Colon (tissue), 2 donors: Measurements from ENCODE around the gene PPP2R2C.

Experiments
- FAIRE-seq: peaks from 2 replicates; lab custom pipeline; 2012; peaks lifted over from hg19 to GRCh38; lab: Jason Lieb, UNC
- donor health status: control.
- donor health status: control.

PPP2R2C gene

DNA sequence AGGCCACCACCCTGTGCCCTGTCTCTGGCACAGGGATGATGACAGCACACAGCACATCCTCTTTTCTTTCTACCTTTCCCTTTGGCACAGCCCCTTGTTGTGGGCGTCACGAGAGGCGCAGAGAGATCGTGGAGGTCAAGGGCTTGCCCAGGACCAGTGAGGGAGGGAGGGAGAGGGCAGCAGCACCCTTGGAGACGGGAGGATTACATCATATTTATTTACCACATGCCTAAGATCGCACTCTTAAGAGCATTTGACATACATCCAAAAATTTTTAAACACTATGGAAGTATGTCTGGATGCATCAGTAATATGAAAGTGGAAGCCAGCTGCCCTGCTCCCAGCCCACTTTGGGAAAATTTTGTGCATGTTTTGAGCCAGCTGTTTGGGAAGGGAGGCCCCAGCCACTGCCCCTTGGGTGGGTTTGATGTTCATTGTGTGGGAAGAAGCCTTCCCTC lies 190.1 kb downstream of the PPP2R2C start:
- FAIRE-seq = no peak

GRCh38 chr4:6281436-6282313 lies 190.7 kb downstream of the PPP2R2C start:
- FAIRE-seq = no peak

GRCh38 chr4:6280365-6280996 lies 191.9 kb downstream of the PPP2R2C start:
- no peak for FAIRE-seq

GRCh38 chr4:6279582-6280289 lies 192.7 kb downstream of the PPP2R2C start:
- no peak for FAIRE-seq

GRCh38 chr4:6278801-6279197 lies 193.6 kb downstream of the PPP2R2C start:
- FAIRE-seq = no peak

- no peak for FAIRE-seq
Observed at GRCh38 chr4:6277935-6278800, 194.2 kb downstream of the PPP2R2C start.

DNA sequence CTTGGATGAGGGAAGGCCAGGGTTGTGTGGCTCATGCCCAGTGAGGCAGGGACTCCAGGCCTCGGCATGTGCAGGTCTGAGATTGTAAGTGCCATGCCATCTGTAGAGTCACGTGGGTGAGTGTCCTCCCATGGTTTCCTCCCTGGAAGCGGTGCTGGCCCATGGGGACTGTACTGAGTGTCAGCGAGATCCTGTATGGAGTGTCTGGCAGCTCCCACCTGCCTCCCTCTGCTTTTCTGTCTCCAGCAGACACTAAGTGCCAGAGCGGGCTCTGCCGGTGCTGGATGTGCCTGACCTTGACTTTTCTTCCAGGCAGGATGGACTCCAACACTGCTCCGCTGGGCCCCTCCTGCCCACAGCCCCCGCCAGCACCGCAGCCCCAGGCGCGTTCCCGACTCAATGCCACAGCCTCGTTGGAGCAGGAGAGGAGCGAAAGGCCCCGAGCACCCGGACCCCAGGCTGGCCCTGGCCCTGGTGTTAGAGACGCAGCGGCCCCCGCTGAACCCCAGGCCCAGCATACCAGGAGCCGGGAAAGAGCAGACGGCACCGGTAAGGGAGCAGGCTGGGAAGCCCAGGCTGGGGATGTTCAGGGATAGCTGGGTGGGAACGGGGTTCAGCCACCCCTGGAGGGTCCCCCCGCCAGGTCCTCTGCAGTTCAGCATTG lies 195.1 kb downstream of the PPP2R2C start:
- FAIRE-seq = no peak

DNA sequence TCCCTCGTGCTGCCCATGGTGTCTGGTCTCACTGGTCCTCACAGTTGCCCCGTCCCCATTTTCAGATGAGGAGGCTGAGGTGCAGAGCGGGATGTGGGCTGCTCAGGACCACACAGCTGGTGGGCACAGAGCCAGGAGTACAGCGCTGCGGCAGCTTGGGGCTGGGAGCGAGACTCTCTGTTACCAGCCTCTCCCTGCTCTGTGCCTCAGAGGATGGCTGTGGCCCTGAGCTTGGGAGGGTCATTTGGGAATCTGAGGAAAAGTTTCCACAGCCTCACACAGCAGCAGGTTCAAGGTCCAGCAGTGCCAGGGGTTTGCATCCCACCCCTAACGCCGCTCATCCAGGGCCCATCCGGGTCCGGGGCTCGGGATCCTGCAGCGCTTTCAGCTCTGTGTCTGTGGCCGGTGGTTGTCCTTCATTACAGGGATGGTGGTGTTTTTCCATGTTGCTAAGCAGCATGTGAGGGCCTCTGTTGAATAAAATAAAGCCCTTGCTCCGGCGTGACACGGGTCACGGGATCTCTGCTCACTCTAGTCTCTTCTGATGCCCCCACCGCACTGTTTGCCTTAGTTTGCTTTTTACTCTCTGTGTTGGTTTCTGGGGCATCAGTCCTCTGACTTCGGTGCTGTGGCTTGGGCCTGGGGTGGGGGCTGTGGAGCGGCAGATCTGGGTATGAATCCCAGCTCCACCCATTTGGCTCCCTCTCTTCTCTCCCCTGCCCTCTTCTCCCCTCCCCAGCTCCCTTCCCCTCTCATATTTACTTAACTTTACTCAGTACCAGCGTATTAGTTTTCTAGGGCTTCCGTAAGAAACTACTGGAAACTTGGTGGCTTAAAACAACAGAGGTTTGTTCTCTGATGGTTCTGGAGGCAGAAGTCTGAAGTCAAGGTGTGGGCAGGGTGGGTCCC lies 196.3 kb downstream of the PPP2R2C start:
- no peak for FAIRE-seq

GRCh38 chr4:6275351-6275750 lies 197.1 kb downstream of the PPP2R2C start:
- FAIRE-seq = no peak

GRCh38 chr4:6273661-6273990 lies 198.8 kb downstream of the PPP2R2C start:
- no peak for FAIRE-seq

DNA sequence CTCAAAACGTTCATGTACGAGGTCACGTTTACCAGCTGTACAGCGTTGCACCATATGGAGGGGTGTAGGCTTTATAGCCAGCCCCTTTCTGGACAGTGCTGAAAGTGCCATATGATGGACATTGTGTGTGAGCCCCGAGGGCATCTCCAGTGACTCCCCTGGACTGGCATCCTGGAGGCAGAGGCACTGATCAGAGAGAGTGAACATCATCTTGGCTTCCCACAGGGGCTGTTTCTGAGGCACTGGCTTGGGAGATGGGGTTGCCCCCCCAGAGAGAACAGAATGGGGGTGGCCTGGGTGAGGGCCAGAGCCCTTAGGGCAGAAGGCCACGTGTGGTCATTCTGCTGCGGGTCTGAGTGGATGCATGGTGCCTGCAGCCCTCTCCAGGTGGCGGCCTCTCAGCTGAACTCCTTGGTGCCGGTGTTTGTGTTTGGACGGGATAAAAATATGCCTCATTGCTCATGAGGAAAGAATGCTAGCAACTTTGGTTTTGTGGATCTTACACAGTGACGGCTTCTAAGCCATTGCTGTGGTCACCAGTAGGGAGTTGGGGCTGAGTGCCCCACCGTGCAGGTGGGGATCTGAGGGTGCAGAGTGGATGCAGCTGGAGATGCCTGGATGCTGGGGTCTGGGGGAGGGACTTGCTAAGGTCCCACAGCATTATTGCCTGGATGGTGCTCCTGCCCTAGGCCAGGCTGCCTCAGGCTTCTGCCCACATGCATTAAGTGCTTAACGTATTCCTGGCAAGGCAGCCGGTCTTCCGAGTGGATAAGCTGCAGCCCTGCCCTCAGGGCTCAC lies 199.4 kb downstream of the PPP2R2C start:
- FAIRE-seq = no peak

- FAIRE-seq = no peak
Observed at GRCh38 chr4:6271701-6272465, 200.5 kb downstream of the PPP2R2C start.

GRCh38 chr4:6271206-6271605 lies 201.2 kb downstream of the PPP2R2C start:
- no peak for FAIRE-seq

DNA sequence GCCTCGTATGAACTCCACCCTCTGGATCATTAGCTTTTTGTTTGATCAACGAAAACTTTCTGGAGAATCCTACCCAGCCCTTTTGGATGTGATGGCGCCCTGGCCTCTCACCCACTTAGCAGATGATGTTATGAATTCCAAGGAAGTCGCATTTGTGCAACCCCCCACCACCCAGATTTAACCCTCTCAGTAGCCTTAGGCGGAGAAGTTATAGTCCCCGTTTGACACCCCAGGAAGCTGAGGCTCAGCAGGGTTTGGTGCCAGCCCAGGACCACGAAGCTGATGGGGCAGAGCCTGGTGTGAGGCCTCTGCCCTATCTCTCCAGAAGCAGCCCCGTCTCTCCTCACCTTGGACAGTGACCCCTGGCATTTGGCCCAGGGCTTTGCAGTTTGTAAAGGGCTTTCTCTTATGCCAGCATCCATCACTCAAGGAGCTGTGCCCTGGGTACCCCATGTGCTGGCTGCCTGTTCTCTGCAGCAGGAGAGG lies 201.7 kb downstream of the PPP2R2C start:
- no peak for FAIRE-seq
